T-helper 1 cell treated with Interleukin-12 subunit alpha and Interleukin-12 subunit beta and Interleukin-4 antibody, amounts not matched to agents 30 ng/mL and 1 ng/mL, for 36 hours (primary cell): ENCODE measurements around the gene RNF166. TPM values are rescaled to one million over a fixed set of nuclear protein-coding genes. Genes with fewer than 3 reads are reported as not detected.

Experiments
- intact Hi-C: fragments of 100-400 bp; cut with micrococcal nuclease; formaldehyde crosslinking; loops from one replicate; pipeline ENCODE4 v1.15.1; 2024
- total RNA-seq: library from RNA; stranded (reverse); gene quantifications from 2 replicates; pipeline ENCODE4 v1.2.3, GENCODE V29; 2022

The RNF166 gene
- total RNA-seq, 1 donor from 2014 or later = 132 TPM

DNA sequence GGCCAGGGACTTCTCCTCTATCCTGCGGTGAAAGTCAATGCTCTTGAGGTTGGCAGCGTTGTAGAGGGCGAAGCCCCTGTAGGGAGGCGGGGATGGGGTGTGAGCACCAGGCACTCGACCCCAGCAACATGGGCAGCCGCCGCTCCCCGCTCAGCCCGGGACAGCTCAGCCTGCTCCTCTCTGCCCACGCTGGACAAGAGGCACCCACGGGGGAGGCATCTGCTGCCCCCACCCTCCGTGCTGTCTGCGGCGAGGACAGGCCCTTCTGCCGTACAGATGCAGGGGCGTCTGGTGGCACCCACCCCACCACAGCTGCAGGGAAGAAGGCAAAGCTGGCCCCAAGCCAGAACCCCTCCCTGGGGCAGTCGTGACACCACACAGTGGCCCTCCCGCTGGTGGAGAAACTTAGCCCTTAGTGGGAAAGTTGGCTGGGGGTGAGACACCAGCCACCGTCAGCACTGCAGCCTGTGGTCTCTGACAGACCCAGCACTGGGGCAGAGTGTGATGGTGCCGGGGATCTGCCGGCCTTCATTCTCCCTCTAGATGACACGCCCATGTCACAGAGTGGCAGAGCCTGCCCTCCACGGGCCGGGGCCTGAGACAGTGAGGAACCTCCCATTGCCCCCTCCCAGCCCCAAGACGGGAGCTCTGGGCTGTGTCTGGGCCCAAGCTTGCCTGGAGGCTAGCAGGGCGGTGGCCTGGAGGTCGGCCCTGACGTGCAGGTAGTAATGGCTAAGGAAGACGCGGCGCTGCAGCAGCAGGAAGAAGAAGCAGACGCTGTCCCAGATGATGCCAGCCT is 19.6 kb upstream of the RNF166 start:
- intact Hi-C loops = no loop called here

DNA sequence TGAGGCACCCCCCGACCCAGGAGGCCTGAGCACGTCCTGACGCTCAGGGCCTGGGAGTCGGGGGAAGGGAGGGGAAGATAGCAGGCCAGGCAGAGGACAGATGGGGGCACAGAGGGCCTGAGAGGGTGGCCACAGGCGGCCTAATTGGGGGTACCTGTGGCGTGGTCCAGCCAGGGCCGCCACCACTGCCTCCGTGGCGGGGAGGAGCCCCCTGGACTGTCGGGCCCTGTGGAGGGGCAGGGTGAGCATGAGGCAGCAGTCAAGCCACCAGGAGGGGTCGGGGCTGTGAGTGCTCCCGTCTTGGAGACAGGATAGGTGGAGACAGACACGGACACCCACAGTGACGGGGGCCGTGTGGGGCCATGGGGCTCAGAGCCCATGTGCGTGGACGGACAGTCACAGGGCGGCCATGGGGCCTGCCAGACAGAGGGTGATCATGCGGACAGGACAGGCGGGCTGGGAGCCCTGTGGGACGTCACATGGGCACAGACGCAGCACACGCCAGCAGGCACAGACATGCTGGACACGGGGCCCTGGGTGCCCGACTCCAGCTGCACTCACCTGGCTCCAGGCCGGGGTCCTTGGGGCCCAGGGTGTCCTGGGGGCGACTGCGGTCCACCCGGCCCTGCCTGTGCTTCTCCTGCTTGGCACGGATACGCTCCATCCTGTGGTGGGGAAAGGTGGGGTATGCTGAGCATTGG is 18.8 kb upstream of the RNF166 start:
- intact Hi-C loops = no loop called here

DNA sequence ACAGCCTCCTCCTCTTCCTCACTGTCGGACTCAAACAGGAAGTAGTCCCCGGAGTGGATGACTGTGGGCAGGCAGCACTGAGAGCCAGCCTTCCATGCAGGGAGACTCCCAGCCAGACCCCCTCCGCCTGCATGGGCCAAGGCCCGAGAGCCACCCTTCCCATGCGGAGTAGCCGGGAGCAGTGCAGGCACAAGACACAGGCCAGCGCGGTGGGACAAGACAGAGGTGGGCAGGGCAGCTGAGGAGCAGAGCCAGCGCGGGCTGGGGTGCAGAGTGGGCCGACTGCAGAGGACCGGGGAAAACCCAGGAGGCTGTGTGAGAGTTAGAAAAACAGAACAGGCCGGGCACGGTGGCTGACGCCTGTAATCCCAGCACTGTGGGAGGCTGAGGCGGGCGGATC is 17.7 kb upstream of the RNF166 start:
- intact Hi-C loops = no loop called here

DNA sequence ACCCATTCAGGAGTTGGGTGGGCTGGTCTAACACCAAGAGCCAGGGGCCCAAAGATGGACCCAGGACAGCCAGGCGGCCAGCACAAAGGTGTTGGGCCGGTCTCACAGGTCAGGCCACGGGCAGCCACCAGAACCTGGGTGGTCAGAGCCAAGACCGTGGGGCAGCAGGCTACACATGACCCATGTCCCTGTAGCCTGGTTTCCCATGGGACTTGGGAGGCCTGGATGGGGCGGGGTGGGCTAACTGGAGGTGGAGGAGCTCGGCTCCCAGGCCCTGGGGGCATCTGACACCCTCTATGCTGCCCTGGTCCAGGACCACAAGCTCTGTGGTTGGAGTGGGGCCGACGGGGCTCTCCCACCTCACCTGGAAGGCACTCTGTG is 17.3 kb upstream of the RNF166 start:
- intact Hi-C loops = no loop called here

DNA sequence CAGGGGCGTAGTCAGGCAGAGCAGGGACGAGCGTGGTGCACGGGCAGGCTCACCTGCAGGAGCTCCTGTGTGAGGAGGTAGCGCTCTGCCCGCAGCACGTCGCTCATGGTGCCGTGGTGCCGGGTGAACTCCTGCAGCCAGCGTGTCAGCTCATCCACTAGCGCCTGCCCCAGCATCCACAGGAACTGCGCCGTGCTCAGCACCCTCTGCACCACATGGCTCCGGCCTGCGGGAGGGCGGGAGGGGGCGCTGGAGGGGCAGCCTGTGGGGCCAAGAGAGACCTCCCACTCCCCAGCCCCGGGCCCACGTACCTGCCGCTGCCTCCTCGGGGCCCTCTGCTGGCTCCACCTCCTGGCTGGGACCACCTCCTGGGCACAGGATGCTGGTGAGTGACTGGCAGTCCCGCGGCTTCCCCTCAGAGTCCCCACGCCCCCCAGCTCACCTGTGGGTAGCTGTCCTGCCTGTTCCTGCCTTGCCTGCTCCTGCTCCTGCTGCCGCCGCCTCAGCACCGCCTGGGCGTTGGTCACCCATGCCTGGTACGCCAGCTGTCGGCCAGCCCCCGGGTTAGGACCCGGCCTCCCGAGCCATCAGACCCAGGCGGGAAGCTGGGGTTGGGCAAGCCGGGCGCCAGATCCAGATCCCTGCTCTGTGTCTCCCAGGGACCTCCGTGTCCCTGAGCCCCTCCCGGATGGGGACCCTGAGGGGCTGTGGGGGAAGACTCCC is 16.7 kb upstream of the RNF166 start:
- intact Hi-C loops = no loop called here

DNA sequence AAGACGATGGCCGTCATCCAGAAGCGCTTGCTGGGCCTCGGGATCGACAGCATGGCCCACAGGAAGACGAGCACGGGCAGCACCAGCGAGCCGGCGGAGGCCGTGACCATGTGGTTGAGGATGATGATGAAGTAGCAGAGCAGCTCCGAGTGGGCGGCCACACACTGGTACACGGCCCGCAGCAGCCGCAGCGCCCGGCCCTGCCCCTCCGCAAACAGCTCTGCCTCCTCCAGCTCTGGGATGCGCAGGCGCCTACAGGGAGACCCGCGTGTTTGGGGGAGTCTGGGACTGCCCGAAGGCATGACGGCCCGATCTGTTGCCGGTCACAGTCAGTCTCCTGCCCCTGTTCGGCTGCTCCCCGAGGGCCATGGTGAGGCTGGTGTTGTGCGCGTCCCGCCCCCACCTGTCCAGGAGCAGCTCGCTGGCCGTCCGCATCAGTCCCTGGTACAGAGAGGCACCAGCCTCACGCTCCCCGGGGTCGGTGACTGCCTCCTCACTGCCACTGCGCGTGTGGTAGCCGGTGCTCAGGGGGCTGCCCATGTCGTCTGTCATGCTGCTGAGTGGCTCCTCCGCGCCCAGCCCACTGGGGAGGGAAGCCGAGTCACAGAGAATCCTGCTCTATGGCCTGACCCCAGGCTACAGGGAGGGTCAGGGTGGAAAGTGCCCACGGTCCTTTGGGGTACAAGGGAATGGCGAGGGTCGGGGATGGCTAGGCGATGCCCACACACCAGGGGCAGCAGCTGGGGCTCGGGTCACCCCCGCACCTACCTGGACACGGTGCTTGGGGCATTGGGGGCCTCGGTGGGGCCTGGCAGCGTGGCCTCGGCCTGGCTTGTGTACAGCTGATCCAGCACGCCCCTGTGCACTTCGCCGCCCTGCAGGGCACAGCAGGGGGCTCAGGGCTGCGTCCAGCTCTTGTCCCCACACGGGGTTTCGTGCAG is 15.9 kb upstream of the RNF166 start:
- intact Hi-C loops = no loop called here

DNA sequence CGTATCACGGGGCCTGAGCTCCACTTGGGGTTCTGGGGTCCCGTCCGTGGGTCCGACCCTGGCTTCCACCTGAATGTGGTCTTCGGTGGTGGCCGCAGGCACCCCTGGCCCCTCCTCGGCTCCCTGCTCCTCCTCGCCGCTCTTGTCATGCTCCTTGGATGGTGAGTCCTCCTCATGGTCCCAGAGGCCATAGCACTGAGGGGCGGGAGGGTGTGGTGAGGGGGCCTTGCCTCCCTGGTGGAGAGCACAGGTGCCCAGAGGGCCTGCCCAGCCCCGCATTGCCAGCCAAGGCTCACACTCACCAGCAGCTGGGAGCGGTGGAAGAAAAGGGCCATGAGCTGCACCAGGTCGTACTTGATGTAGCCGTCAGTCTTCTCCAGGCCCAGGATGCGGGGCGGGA is 15.0 kb upstream of the RNF166 start:
- intact Hi-C loops = no loop called here

DNA sequence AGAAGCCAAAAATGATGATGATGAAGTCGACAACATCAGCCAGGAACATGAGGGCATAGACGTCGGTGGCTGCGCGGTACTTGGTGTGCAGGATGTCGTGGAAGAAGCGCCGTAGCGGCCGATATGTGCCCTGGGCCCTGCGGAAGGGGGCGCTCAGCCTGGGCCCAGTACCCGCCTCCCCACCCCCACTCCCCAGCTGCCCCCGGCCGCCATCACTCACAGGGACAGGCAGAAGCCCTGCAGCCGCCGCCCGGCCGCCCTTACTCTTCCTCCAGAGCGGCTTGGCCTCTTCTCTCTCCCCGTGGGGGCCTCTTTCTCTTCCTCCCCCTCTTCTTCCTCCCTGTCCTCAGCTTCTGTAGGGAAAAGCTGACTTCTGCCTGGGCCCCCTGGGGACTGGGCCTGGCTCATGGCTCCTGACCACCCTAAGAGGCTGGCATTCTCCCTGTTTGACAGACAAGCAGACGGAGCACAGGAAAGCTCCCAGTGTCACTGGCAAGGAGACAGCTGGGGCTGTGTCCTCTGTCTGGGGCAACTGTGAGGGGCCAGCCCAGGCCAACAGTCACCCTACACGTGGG is 14.3 kb upstream of the RNF166 start:
- intact Hi-C loops = no loop called here

DNA sequence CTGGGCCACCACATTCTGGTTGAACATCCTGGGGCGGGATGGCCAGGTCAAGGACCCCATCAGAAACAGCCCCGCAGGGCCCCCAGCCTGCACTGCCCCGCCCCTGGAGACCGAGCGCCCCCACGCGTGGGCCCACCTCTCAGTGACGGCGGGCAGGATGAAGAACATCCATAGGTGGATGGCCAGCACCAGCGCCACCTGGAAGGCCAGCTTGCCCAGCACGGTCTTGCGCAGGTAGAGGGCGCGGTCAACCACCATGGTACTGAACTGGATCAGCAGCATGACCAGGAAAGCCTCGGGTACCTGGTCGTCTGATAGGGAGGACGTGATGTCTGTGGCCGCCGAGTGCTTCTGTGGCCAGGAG is 13.7 kb upstream of the RNF166 start:
- intact Hi-C loops = no loop called here

DNA sequence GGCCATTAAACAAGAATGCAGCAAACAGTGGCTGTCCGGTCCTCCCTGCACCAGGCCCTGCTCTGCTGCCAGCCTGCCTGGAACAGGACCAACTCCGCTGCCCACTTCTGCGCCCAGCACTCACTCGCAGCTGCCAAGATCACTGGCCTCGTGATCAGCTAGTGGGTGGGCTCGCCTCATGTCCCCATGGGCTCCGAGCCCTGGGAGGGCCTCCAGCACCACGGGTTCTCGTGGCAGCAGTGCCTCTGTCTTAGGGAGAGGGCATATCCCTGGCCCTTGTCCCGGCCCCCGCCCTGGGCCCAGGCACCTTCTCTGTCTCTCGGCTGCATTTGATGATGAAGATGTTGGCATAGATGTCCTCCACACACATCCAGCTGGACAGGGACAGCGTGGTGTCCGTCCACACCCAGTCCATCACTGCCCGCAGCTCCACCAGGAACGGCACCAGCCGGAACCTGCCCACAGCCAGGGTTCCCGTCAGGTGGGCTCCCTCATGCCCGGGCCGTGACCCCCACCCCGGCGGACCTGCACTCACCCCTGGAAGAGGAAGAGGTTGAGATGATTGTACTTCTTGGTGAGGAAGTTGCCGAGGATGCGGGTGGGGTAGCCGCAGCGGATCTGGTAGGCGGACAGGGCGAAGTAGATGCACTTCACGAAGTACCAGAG is 13.2 kb upstream of the RNF166 start:
- intact Hi-C loops = no loop called here

DNA sequence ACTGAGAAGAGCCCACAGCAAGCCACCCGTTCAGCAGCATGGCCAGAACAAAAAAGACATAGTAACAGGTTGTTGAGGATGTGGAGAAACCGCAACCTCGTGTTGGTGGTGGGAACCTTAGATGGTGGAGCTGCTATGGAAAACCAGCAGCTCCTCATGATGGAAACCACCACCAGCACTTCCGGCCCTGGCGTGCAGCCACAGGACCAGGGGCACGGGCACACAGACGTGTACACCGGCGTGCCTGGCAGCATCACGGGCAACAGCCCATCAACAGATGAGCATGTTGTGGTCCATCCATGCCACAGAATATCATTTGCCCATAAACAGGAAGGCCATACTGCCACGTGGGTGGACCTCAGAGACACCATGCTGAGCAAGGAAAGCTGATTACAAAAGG is 12.0 kb upstream of the RNF166 start:
- intact Hi-C loops = no loop called here

DNA sequence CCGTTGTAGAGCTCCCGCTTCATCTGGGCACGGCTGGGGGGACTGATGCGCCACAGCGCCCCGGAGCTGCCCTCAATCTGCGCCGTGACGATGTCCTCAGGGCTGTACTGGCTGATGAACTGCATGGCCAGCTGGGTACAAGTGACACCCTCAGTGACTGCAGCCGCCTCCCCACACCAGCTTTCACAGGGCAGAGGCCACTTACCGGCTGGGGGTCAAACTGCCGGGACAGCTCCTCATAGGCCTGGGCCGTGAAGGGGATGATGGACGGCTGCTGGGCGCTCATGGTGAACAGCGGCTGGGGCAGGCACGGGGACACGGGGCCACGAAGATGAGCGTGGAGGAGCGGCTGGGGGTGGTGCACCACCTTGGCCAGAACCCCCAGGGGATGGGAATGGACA is 10.4 kb upstream of the RNF166 start:
- intact Hi-C loops = no loop called here

DNA sequence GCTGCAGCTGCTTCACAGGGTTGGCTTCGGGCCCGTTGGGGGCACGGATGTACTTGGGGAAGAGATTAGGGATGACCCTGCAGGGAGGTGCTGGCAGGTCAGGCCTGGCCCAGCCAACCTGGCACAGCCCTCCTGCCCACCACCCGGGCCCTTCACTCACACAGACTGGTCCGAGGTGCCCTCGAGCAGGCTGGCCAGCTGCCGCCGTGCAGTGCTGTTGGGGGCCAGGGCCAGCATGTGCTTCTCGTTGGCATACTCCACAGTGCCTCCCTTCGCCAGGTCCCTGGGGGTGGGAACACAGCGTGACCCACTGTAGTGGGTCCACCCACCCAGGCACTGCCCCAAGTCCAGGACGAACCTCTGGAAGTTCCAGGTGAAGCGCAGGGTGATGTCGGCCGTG is 10.0 kb upstream of the RNF166 start:
- intact Hi-C loops = no loop called here

DNA sequence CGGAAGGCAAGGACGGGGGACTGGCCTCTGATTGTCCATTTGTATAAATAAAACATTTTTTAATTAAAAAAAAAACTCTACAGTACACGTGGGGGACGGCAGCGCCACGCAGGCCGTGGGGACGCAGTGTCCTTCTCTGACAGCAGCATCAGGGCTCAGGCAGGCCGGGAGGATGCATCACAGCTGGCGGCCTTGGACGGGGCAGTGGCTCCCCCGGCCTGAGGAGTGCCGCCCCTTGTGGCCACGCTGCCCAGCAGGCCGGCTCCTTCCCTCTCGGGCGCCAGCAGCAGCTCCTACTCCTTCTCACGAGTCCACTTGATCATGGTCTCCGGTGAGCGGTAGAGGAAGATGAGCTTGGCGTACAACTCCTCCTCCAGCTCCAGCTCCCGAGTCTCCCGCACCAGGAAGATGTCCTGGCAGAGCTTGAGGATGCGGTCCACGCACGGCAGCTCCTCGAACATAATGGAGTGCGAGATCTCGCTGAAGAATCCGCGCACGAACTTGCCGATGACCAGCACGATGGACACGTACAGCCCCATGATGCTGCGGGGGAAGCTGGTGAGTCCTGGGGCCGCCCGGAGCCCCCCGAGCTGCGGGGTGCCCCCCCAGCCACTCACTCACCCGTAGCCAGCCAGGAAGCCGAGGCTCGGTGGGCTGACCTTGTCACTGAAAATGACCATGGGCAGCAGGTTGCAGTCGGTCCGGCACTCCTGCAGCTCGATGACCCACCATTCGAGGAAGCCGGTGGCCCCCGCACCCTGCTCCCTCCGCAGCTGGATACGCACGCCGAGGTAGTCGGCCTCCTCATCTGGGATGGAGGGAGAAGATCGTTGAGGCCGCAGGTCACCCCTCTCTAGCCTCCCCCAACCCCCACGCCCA is 9.3 kb upstream of the RNF166 start:
- intact Hi-C loops = no loop called here

DNA sequence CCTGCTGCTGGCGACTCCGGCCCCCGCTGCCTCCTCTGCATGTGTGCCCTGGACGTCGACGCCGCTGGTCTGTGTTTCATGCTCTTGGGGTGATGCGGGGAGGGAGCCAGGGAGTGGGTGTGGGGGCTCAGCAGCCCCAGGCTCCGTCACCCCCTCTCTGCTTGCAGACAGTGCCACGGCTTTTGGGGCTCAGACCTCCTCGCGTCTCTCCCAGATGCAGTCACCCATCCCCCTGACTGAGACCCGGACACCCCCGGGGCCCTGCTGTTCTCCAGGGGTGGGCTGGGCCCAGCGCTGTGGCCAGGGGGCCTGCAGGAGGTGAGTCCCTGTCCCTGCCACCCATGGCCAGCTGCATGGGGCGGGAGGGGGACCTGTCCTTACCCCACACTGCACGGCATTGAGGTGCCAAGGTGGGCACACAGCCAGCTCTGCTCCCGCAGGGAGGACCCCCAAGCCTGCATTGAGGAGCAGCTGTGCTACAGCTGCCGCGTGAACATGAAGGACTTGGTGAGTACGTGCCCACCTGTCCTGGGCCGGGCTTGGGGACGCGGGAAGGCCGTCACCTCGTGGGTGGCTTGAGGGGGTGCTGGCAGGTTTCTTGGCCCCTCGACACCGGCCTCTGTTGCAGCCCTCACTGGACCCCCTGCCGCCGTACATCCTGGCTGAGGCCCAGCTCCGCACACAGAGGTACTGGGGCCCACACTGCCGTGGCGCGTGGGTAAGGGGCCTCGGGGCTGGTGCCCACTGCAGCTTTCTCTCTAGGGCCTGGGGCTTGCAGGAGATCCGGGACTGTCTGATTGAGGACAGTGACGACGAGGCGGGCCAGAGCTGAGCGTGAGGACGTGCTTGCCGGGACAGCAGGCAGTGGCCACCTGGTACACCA is 8.5 kb upstream of the RNF166 start:
- intact Hi-C loops = no loop called here

DNA sequence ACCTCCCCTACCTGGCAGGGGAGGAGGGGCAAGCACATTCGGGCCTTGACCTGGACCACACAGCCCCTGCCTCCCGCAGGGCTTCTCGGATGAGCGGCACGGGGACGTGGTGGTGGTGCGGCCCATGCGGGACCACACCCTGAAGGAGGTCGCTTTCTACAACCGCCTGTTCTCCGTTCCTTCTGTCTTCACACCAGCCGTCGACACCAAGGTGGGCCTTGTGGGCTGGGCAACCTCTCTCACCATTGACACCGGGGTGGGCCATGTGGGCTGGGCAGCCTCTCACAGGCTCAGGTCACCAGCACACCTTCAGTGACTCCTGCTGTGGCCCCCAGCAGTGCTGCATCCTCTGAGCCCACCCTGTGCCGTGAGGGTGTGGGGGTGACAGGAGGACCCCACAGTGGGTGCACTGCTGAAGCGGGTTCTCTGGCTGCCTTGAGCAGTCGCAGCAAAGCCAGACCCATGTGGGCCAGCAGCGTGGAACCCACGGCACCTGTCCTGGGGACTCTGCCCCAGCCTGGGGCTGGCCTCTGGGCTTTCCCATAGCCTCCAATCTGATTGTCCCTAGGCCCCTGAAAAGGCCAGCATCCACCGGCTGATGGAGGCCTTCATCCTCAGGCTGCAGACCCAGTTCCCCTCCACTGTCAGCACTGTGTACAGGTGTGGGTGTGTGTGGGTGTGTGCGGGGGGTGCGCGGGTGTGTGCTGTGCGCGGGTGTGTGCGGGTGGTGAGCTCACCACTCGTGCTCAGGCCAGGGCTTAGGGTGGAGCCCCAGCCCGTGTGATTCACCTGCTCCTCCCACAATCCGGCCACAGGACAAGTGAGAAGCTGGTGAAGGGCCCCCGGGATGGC is 7.6 kb upstream of the RNF166 start:
- intact Hi-C loops = no loop called here

DNA sequence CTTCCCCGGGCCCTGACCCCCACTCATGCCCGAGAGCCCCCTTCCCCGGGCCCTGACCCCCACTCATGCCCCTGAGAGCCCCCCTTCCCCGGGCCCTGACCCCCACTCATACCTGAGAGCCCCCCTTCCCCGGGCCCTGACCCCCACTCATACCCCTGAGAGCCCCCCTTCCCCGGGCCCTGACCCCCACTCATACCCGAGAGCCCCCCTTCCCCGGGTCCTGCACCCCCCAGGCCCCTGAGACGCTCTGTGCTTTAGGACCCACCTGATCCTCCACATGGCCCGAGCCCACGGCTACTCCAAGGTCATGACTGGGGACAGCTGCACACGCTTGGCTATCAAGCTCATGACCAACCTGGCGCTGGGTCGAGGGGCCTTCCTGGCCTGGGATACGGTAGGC is 6.8 kb upstream of the RNF166 start:
- intact Hi-C loops = no loop called here
